ENCODE results near the gene WDR93. TPM values are rescaled to one million over a fixed set of nuclear protein-coding genes. Genes with fewer than 3 reads are reported as not detected.
A peak's percentile ranks its signal among the peaks of the same experiment; 100 is the strongest.

Gene WDR93
- polyA plus RNA-seq, 2 of the 4 experiments (the other 2 are of a cell fraction): 0.10 to 0.26 TPM

GRCh38 chr15:89674526-89674925, 16.1 kb upstream of the WDR93 start:
- Histone ChIP-seq H3K4me1 (peaks cover 4% of the 10 kb centered on the region; the same call in 1 of the 3 replicates), H3K27ac (no peak overlapping the region), H3K4me3 (no peak overlapping the region), H3K4me2 (no peak overlapping the region), H3K9me3 (no peaks in the 10 kb centered on the region)
- POLR2A ChIA-PET: no interaction called here
- DNase-seq (ENCODE audit: low read depth in 1 of 2, low spot score in 1 of 2) (no peak), ATAC-seq (no peak), FAIRE-seq (no peak)
- CTCF ChIA-PET: interaction anchor here (1.1 to 9.4 kb wide), 5 partner anchors 9 to 82 kb away, joined by 3 to 79 read pairs (median 7); no protein-coding TSS in a partner anchor
- 69% methylated on average over 4 of the region's 4 CpGs for WGBS (ENCODE audit: missing lambda C conversion rate)
- TF ChIP-seq RAD21 (conservative IDR thresholded peaks at IDR 0.05 in 1 of 2, IDR thresholded peaks at IDR 0.05 in 1 of 2) (0 out of 5 replicates have a peak, but pooled peaks of 1 of the 2 experiments have one; percentile 7), RFX5 (IDR thresholded peaks at IDR 0.05) (no peak)

DNA sequence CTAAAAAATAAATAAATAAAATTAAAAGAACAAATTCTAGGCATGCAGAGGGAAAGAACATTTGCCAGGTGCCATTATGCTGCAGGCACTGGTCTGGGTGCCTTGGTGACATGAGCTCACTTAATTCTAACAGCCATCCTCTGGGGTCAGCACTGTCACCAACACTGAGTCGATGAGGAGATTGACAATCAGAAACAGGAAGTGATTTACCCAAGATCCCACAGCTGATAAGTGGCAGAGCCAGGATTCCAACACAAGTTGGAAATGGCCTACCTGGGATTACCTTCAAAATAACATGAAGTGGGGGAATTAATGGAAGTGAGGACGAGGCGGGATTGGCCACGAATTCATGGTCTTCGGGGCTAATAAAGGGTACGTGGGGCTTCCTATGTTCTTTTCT, 15.0 kb upstream of the WDR93 start:
- POLR2A ChIA-PET: no interaction called here
- no peak overlapping the region for H3K4me2 ChIP-seq
- H3K27ac ChIP-seq: no peak overlapping the region
- no peak overlapping the region for H3K4me3 ChIP-seq
- DNase-seq (ENCODE audit: low read depth in 1 of 2, low spot score in 1 of 2) (no peak), FAIRE-seq (no peak), ATAC-seq (no peak)
- peaks cover 15% of the 10 kb centered on the region for H3K4me1 ChIP-seq
- CTCF ChIA-PET: interaction anchor here (0.7 to 9.4 kb wide), 2 partner anchors 30 to 92 kb away, joined by 3 to 79 read pairs; no protein-coding TSS in a partner anchor
- no peak for TF ChIP-seq RNF2 (IDR thresholded peaks at IDR 0.05; ENCODE audit: borderline replicate concordance, low read depth)
- TF ChIP-seq, protein P1, sequence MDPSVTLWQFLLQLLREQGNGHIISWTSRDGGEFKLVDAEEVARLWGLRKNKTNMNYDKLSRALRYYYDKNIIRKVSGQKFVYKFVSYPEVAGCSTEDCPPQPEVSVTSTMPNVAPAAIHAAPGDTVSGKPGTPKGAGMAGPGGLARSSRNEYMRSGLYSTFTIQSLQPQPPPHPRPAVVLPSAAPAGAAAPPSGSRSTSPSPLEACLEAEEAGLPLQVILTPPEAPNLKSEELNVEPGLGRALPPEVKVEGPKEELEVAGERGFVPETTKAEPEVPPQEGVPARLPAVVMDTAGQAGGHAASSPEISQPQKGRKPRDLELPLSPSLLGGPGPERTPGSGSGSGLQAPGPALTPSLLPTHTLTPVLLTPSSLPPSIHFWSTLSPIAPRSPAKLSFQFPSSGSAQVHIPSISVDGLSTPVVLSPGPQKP (IDR thresholded peaks at IDR 0.05; ENCODE audit: low read depth, low read length): no peak
- no peak for TF ChIP-seq BHLHE40 (IDR thresholded peaks at IDR 0.05; ENCODE audit: low read depth, low read length)
- no peak for TF ChIP-seq POLR2AphosphoS2 (conservative IDR thresholded peaks at IDR 0.05; ENCODE audit: low read length)
- TF ChIP-seq, protein P2, sequence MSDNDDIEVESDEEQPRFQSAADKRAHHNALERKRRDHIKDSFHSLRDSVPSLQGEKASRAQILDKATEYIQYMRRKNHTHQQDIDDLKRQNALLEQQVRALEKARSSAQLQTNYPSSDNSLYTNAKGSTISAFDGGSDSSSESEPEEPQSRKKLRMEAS (IDR thresholded peaks at IDR 0.05): no peak
- TF ChIP-seq ZNF302 (CRISPR knock-in tag; IDR thresholded peaks at IDR 0.05): no peak
- no peak for TF ChIP-seq MAFK (IDR thresholded peaks at IDR 0.05; ENCODE audit: partially characterized antibody)
- TF ChIP-seq CHD4 (IDR thresholded peaks at IDR 0.05; ENCODE audit: borderline replicate concordance): no peak
- TF ChIP-seq NPAS2 (CRISPR knock-in tag; IDR thresholded peaks at IDR 0.05; ENCODE audit: borderline replicate concordance): no peak
- no peak for TF ChIP-seq ESRRA (IDR thresholded peaks at IDR 0.05; ENCODE audit: borderline replicate concordance, low read length)
- no peaks in the 10 kb centered on the region for H3K9me3 ChIP-seq
- 80% methylated on average over 6 of the region's 6 CpGs for WGBS (ENCODE audit: missing lambda C conversion rate)

DNA sequence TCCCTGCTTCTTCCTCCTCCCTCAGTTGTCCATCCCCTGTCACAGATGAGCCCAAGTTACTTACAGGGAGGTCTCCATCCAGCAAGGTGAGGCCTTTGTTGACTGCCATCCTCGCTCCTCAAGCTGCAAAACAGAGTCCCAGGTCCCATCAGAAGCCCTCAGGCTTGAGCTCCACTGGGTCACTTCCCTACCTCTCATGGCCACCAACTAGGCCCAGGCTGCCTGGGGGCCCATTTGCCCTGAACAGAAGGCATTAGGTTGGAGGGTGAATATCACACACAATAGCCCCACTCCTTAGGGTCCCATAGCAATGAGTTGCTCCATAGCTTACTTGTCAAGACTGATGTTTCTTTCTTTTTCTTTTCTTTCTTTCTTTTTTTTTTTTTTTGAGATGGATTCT, 13.2 kb upstream of the WDR93 start:
- Histone ChIP-seq H3K4me2 (no peak overlapping the region), H3K27ac (no peak overlapping the region), H3K9me3 (no peaks in the 10 kb centered on the region), H3K4me1 (peaks cover 21% of the 10 kb centered on the region), H3K4me3 (no peak overlapping the region)
- WGBS (ENCODE audit: missing lambda C conversion rate): 69% methylated on average over 1 of the region's 1 CpG
- ATAC-seq (no peak), FAIRE-seq (no peak), DNase-seq (ENCODE audit: low read depth in 1 of 2, low spot score in 1 of 2) (no peak)
- no peak for TF ChIP-seq TP53 (CRISPR knock-in tag; IDR thresholded peaks at IDR 0.05)
- CTCF ChIA-PET: interaction anchor here (0.6 to 2.2 kb wide), 3 partner anchors 9 to 29 kb away, joined by 3 to 6 read pairs (median 4); partner anchors contain the start of genes PEX11A and WDR93
- POLR2A ChIA-PET: no interaction called here

DNA sequence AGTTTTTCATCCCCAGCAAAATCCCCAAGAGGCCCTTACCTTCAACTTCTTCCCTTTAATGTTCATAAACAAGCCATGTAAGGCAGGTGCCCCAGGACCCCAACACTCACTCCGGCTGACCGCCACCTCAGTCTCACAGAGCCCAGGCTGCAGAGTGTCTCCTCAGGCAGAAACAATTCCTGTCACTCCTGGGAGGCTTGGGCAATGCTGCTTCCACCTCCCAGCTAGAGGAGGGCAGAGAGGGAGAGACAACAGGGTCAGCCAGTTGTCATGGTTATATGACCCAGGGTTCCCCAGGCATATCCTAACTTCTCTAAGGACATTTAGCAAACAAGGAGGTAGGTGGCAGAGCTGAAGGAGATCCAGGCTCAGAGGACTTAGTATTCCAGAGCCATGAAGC, 11.4 kb upstream of the WDR93 start, which contains the start of gene PLIN1:
TSS of gene PLIN1 (minus strand) at position 156 of the 400 bp plus-strand sequence. CDS start 1,878 bp downstream, outside the sequence.
- peaks cover 21% of the 10 kb centered on the region for H3K4me1 ChIP-seq
- DNase-seq (ENCODE audit: low read depth in 1 of 2, low spot score in 1 of 2) (no peak), ATAC-seq (no peak), FAIRE-seq (no peak)
- H3K27ac ChIP-seq: peak within 1 kb of the TSS in 1 of 2 experiments; percentile 24; a peak in 2 of 6 replicates
- peak within 1 kb of the TSS; percentile 40 for H3K4me2 ChIP-seq
- no peaks in the 10 kb centered on the region for H3K9me3 ChIP-seq
- WGBS (ENCODE audit: missing lambda C conversion rate): 100% methylated on average over 2 of the region's 2 CpGs
- no peak within 1 kb of the TSS for H3K4me3 ChIP-seq
- ChIA-PET POLR2A (no interaction called here), CTCF (interaction anchor here (1.1 to 2.2 kb wide), 3 partner anchors 11 to 33 kb away, joined by 3 to 6 read pairs (median 3); no protein-coding TSS in a partner anchor)
- TF ChIP-seq NFE2L2 (conservative IDR thresholded peaks at IDR 0.05; ENCODE audit: low read length) (no peak), REST (IDR thresholded peaks at IDR 0.05) (no peak), NPAS2 (CRISPR knock-in tag; IDR thresholded peaks at IDR 0.05; ENCODE audit: borderline replicate concordance) (no peak), PBX3 (IDR thresholded peaks at IDR 0.05) (no peak), USF2 (IDR thresholded peaks at IDR 0.05) (no peak), SMC3 (IDR thresholded peaks at IDR 0.05) (no peak), NR3C1 (IDR thresholded peaks at IDR 0.05) (no peak), RFX5 (IDR thresholded peaks at IDR 0.05) (no peak), HDAC2 (IDR thresholded peaks at IDR 0.05) (no peak), ZC3H11A (IDR thresholded peaks at IDR 0.05) (no peak)
- TF ChIP-seq, protein P2 (IDR thresholded peaks at IDR 0.05): no peak
- TF ChIP-seq, protein P1 (IDR thresholded peaks at IDR 0.05; ENCODE audit: low read depth, low read length): no peak

Data from A549 (cell line).